ENCODE measurements around the gene CUL9. TPM values are rescaled to one million over a fixed set of nuclear protein-coding genes. Genes with fewer than 3 reads are reported as not detected.

CUL9 gene
- total RNA-seq, 1 donor from 2014 or later: 70.8 TPM

DNA sequence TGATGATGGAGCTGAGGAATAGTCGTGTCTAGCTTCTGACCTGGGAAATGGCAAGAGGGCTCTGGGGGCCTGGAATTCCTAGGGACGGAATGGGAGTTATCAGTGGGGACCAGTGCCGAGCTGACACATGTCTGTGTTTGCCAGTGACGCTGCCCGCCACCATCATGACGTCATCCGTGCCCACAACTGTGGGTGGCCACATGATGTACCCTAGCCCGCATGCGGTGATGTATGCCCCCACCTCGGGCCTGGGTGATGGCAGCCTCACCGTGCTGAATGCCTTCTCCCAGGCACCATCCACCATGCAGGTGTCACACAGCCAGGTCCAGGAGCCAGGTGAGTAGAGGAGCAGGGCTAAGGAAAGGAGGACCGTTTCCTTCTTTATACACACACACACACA lies 3.8 kb upstream of the CUL9 start:
- no peak overlapping the region for H3K4me3 Mint-ChIP-seq
- TF ChIP-seq, protein P1, sequence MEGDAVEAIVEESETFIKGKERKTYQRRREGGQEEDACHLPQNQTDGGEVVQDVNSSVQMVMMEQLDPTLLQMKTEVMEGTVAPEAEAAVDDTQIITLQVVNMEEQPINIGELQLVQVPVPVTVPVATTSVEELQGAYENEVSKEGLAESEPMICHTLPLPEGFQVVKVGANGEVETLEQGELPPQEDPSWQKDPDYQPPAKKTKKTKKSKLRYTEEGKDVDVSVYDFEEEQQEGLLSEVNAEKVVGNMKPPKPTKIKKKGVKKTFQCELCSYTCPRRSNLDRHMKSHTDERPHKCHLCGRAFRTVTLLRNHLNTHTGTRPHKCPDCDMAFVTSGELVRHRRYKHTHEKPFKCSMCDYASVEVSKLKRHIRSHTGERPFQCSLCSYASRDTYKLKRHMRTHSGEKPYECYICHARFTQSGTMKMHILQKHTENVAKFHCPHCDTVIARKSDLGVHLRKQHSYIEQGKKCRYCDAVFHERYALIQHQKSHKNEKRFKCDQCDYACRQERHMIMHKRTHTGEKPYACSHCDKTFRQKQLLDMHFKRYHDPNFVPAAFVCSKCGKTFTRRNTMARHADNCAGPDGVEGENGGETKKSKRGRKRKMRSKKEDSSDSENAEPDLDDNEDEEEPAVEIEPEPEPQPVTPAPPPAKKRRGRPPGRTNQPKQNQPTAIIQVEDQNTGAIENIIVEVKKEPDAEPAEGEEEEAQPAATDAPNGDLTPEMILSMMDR (IDR thresholded peaks at IDR 0.05): no peak
- ChIA-PET POLR2A (interaction anchor here (0.6 to 0.7 kb wide), 2 partner anchors 164 to 618 kb away, joined by 3 to 5 read pairs; partner anchors contain the start of genes KLHDC3 and MEA1), CTCF (no interaction called here)
- intact Hi-C loops (cut with micrococcal nuclease): no loop called here
- DNase-seq (no peak), ATAC-seq (ENCODE audit: low read depth) (no peak)
- H3K27ac Mint-ChIP-seq: no peak overlapping the region
- no peaks in the 10 kb centered on the region for H3K9me3 Mint-ChIP-seq
- H3K36me3 Mint-ChIP-seq (ENCODE audit: low read depth): peaks cover 52% of the 10 kb centered on the region
- peaks cover 46% of the 10 kb centered on the region for H3K4me1 Mint-ChIP-seq
- H3K27me3 Mint-ChIP-seq: no peaks in the 10 kb centered on the region

DNA sequence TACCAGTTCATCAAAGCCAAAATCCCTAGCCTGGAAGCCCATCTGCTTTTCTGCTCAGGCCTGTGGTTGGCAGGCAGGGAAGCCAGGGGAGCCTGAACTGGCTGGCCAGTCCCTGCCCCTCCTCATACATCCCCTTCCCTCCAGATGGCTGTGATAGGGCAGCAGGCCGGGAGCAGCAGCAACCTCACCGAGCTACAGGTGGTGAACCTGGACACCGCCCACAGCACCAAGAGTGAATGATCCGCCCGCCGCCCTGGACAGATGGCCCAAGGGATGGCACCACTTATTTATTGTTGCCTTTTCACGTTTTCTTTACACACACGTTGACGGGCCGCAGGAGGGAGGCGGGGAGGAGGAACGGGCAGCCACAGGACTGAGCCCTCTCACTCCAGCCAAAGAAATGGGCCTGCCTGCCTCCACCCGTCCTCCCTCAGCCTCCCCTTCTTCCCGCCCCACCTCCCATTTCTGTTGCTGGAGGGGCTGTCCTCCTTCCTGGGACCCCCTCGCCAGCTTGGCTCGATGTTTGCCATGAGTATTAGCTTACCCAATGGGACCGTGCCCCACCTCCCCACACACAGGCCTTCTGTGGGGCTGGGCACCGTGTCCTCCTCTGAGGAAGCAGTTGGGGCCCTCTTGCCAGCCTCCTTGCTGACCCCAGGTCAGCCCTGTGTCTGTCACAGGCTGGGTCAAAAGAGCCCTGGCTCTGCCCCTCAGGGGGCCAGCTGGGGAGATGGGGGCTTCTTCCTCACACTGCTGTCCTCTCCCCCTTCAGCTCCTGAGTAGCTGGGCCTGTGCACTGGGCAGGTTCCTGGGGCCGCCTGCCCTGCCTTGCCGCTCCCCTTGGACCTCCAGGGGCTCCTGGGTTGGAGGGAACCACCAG lies 2.8 kb upstream of the CUL9 start:
- Mint-ChIP-seq H3K27ac (no peak overlapping the region), H3K4me1 (peaks cover 46% of the 10 kb centered on the region), H3K4me3 (no peak overlapping the region), H3K36me3 (ENCODE audit: low read depth) (peaks cover 55% of the 10 kb centered on the region), H3K9me3 (no peaks in the 10 kb centered on the region), H3K27me3 (no peaks in the 10 kb centered on the region)
- CTCF ChIA-PET: no interaction called here
- ATAC-seq (ENCODE audit: low read depth) (no peak), DNase-seq (no peak)
- intact Hi-C loops (cut with micrococcal nuclease): no loop called here
- TF ChIP-seq, protein P1 (IDR thresholded peaks at IDR 0.05): no peak
- POLR2A ChIA-PET: interaction anchor here (0.5 kb wide), 1 partner anchor 205 kb away, joined by 4 read pairs; no protein-coding TSS in a partner anchor

- TF ChIP-seq, protein P1 (IDR thresholded peaks at IDR 0.05): no peak
- intact Hi-C loops (cut with micrococcal nuclease): loop anchor here (5.0 kb wide), 1 partner anchor 1633 kb away; the partner anchor contains the start of gene FOXP4
- Mint-ChIP-seq H3K4me3 (no peak overlapping the region), H3K4me1 (peaks cover 41% of the 10 kb centered on the region), H3K36me3 (ENCODE audit: low read depth) (peaks cover 58% of the 10 kb centered on the region), H3K9me3 (no peaks in the 10 kb centered on the region), H3K27me3 (no peaks in the 10 kb centered on the region), H3K27ac (no peak overlapping the region)
- ChIA-PET POLR2A (interaction anchor here (1.2 to 3.7 kb wide), 2 partner anchors 8 to 44 kb away, joined by 3 to 35 read pairs; no protein-coding TSS in a partner anchor), CTCF (no interaction called here)
- ATAC-seq (ENCODE audit: low read depth) (no peak), DNase-seq (no peak)
Measured at GRCh38 chr6:43180058-43180457, 1.9 kb upstream of the CUL9 start.

DNA sequence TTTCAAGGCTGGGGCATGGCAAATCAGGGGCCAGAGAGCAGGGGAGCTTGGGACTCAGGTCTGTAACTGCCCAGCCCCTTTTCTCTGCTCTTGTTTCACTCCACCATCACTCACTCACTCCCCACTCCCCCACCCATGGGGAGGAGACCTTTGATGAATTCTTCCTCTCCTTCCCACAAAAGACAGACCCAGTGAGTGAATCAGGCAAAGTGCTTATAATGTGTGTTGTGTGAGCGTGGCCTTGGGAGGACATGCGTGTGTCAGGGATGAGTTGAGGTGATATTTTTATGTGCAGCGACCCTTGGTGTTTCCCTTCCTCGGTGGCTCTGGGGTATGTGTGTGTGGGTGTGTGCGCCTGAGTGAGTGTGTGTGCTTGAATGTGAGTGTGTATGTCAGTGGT lies 1.0 kb upstream of the CUL9 start:
- Mint-ChIP-seq H3K4me1 (peaks cover 37% of the 10 kb centered on the region), H3K36me3 (ENCODE audit: low read depth) (peaks cover 60% of the 10 kb centered on the region), H3K9me3 (no peaks in the 10 kb centered on the region), H3K27me3 (no peaks in the 10 kb centered on the region), H3K4me3 (peak overlapping the region; percentile 94), H3K27ac (peak overlapping the region; percentile 90)
- intact Hi-C loops (cut with micrococcal nuclease): loop anchor here (5.0 kb wide), 1 partner anchor 1634 kb away; the partner anchor contains the start of gene FOXP4
- POLR2A ChIA-PET: interaction anchor here (0.5 to 3.7 kb wide), 4 partner anchors 8 to 246 kb away, joined by 3 to 35 read pairs (median 6); partner anchors contain the start of genes ABCC10, KLC4 and MRPL2
- ATAC-seq (ENCODE audit: low read depth) (no peak), DNase-seq (no peak)
- CTCF ChIA-PET: interaction anchor here (1.5 kb wide), 1 partner anchor 8 kb away, joined by 5 read pairs; no protein-coding TSS in a partner anchor
- TF ChIP-seq, protein P1 (IDR thresholded peaks at IDR 0.05): no peak

DNA sequence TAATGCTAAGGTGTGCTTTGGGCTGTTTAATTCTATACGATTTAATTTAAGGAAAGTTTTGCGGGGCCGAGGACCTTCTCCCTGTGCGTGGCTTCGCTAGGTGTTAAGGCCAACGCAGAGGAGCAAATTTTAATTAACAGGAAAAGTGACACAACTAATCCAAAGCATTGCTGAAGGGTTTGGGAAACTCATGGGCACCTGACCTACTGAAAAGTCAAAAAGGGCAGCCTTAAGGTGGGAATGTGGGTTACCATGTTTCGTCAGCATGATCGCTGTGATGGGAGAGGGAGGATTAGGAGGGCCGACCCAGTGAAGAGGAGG lies 415 bp upstream of the CUL9 start:
- TF ChIP-seq, protein P1 (IDR thresholded peaks at IDR 0.05): no peak
- intact Hi-C loops (cut with micrococcal nuclease): loop anchor here (5.0 kb wide), 1 partner anchor 1634 kb away; the partner anchor contains the start of gene FOXP4
- Mint-ChIP-seq H3K36me3 (ENCODE audit: low read depth) (peaks cover 59% of the 10 kb centered on the region), H3K27me3 (no peaks in the 10 kb centered on the region), H3K27ac (peak overlapping the region; percentile 90), H3K4me1 (peaks cover 35% of the 10 kb centered on the region), H3K9me3 (no peaks in the 10 kb centered on the region), H3K4me3 (peak overlapping the region; percentile 94)
- CTCF ChIA-PET: interaction anchor here (1.4 to 1.5 kb wide), 2 partner anchors 9 to 47 kb away, joined by 4 to 5 read pairs; partner anchors contain the start of gene DNPH1
- POLR2A ChIA-PET: interaction anchor here (0.6 to 3.7 kb wide), 19 partner anchors 9 to 719 kb away, joined by 3 to 35 read pairs (median 4); partner anchors contain the start of genes CNPY3, DNPH1, KLC4 and KLHDC3
- DNase-seq (no peak), ATAC-seq (ENCODE audit: low read depth) (no peak)

Data from activated B cell treated with CpG ODN at 0.5 μM for 24 hours (primary cell).